OCI-LY7 (cell line): ENCODE results near the gene SEMA6D. TPM values are rescaled to one million over a fixed set of nuclear protein-coding genes. Genes with fewer than 3 reads are reported as not detected.

ENCODE experiments used
- BruUV-seq: library from RNA; stranded (reverse); fragments of 400-500 nt; replicated peaks from 2 replicates; lab custom pipeline; 2021; lab: Mats Ljungman, UMichigan
- CTCF ChIA-PET: fragments of 300-600 bp; sonication (Branson Sonifier 250); formaldehyde crosslinking; loops from one replicate; lab custom pipeline; 2022; ENCODE audit warnings: antibody characterized with exemption; ENCODE audit not compliant: unreplicated experiment; lab: Charles Lee
- POLR2A ChIA-PET: fragments of 300-600 bp; sonication (Branson Sonifier 250); formaldehyde crosslinking; loops from one replicate; lab custom pipeline; 2022; ENCODE audit warnings: antibody characterized with exemption; lab: Charles Lee
- DNase-seq: peaks from one replicate; pipeline ENCODE4 v3.0.0-alpha.2; 2015; ENCODE audit warnings: low spot score
- H2AFZ ChIP-seq: fragments of 200-600 bp; sonication (generic), shearing (Covaris generic); 2 replicates; pipeline ENCODE4 v1.6.1; 2014; ENCODE audit warnings: mild to moderate bottlenecking, antibody characterized with exemption, low read length, moderate library complexity
- H3K27ac ChIP-seq: fragments of 200-600 bp; sonication (generic); 2 replicates; pipeline ENCODE4 v1.5.1; 2014; ENCODE audit warnings: mixed run types, low read depth, mild to moderate bottlenecking, moderate library complexity, low read length, inconsistent platforms; ENCODE audit not compliant: poor library complexity, severe bottlenecking
- H3K36me3 ChIP-seq: fragments of 200-600 bp; sonication (generic); 2 replicates; pipeline ENCODE4 v1.6.1; 2014; ENCODE audit warnings: mild to moderate bottlenecking, antibody characterized with exemption, low read length, moderate library complexity, mixed read lengths; ENCODE audit not compliant: insufficient read depth
- H3K4me1 ChIP-seq: fragments of 200-600 bp; sonication (generic); 2 replicates; pipeline ENCODE4 v1.5.1; 2014; ENCODE audit warnings: mild to moderate bottlenecking, low read length; ENCODE audit not compliant: insufficient read depth, poor library complexity, severe bottlenecking
- H3K4me2 ChIP-seq: fragments of 200-600 bp; sonication (generic); 2 replicates; pipeline ENCODE4 v1.6.1; 2014; ENCODE audit warnings: mild to moderate bottlenecking, low read length
- H3K4me3 ChIP-seq: fragments of 200-600 bp; sonication (generic); 2 replicates; pipeline ENCODE4 v1.5.1; 2014; ENCODE audit warnings: mild to moderate bottlenecking, low read depth, low read length; ENCODE audit not compliant: poor library complexity, severe bottlenecking
- H3K79me2 ChIP-seq: fragments of 200-600 bp; sonication (generic); 2 replicates; pipeline ENCODE4 v1.6.1; 2016; ENCODE audit warnings: low read depth, mild to moderate bottlenecking, low read length, moderate library complexity, mixed read lengths; ENCODE audit not compliant: insufficient read depth
- H3K9me2 ChIP-seq: fragments of 200-600 bp; sonication (generic); 2 replicates; pipeline ENCODE4 v1.6.1; 2016; ENCODE audit warnings: mild to moderate bottlenecking, low read length, mixed read lengths; ENCODE audit not compliant: insufficient read depth
- H3K9me3 ChIP-seq: fragments of 200-600 bp; sonication (generic); 2 replicates; pipeline ENCODE4 v1.6.1; 2014; ENCODE audit warnings: mild to moderate bottlenecking, mixed run types, low read length, mixed read lengths
- H4K20me1 ChIP-seq: fragments of 200-600 bp; sonication (generic); 2 replicates; pipeline ENCODE4 v1.6.1; 2014; ENCODE audit warnings: mild to moderate bottlenecking, antibody characterized with exemption, low read length, moderate library complexity, mixed read lengths; ENCODE audit not compliant: insufficient read depth
- CTCF ChIP-seq: fragments of 200-600 bp; sonication (generic); conservative IDR thresholded peaks from 2 replicates; pipeline ENCODE4 v1.5.1; 2014; ENCODE audit warnings: mild to moderate bottlenecking, antibody characterized with exemption, low read length, moderate library complexity, mixed read lengths
- EZH2phosphoT487 ChIP-seq: fragments of 200-600 bp; sonication (generic); IDR thresholded peaks from 2 replicates; pipeline ENCODE4 v1.6.1; 2018; ENCODE audit warnings: low read depth, borderline replicate concordance, mild to moderate bottlenecking, mixed run types, antibody characterized with exemption, low read length, moderate library complexity, mixed read lengths
- intact Hi-C: fragments of 100-400 bp; cut with micrococcal nuclease; formaldehyde crosslinking; loops from one replicate; pipeline ENCODE4 v1.10.0; 2022; ENCODE audit not compliant: unreplicated experiment
- total RNA-seq, 2 experiments: library from RNA; depleted of rRNA in 1 of 2; stranded (reverse); fragments of >200 nt in 1 of 2; shearing (Covaris generic) in 1 of 2; gene quantifications; 2 replicates each; pipeline ENCODE4 v1.2.3, GENCODE V29; 2014 to 2022

The SEMA6D gene
- total RNA-seq, 2 experiments from 2014 or later = not detected

GRCh38 chr15:47820747-47821319 lies 103.5 kb downstream of the SEMA6D start:
- H3K4me2 ChIP-seq = no peak overlapping the region
- POLR2A ChIA-PET = interaction anchor here (0.6 to 1.1 kb wide), 3 partner anchors 14 to 334 kb away, joined by 3 read pairs; no protein-coding TSS in a partner anchor
- no peaks in the 10 kb centered on the region for H3K9me3 ChIP-seq
- no peaks in the 10 kb centered on the region for H3K4me1 ChIP-seq
- no peaks in the 10 kb centered on the region for H3K9me2 ChIP-seq
- no peak overlapping the region for H3K4me3 ChIP-seq
- H4K20me1 ChIP-seq = no peaks in the 10 kb centered on the region
- H3K36me3 ChIP-seq = no peaks in the 10 kb centered on the region
- no TSS peak for BruUV-seq
- no peak for DNase-seq
- no peak overlapping the region for H3K27ac ChIP-seq
- CTCF ChIA-PET = no interaction called here
- intact Hi-C loops = no loop called here
- no peak overlapping the region for H2AFZ ChIP-seq
- TF ChIP-seq CTCF (no peak), EZH2phosphoT487 (no peak)
- H3K79me2 ChIP-seq = no peaks in the 10 kb centered on the region

- no TSS peak for BruUV-seq
- H3K9me3 ChIP-seq = no peaks in the 10 kb centered on the region
- POLR2A ChIA-PET = interaction anchor here (1.6 kb wide), 2 partner anchors 9 to 12 kb away, joined by 4 to 10 read pairs; no protein-coding TSS in a partner anchor
Observed at GRCh38 chr15:47822048-47822447, 104.7 kb downstream of the SEMA6D start.

More at GRCh38 chr15:47822048-47822447, 104.7 kb downstream of the SEMA6D start:
- H3K36me3 ChIP-seq = no peaks in the 10 kb centered on the region
- intact Hi-C loops = no loop called here
- no peaks in the 10 kb centered on the region for H4K20me1 ChIP-seq
- H3K9me2 ChIP-seq = no peaks in the 10 kb centered on the region
- H3K79me2 ChIP-seq = no peaks in the 10 kb centered on the region
- H3K4me3 ChIP-seq = no peak overlapping the region
- no peaks in the 10 kb centered on the region for H3K4me1 ChIP-seq
- no peak for TF ChIP-seq CTCF
- no peak for DNase-seq
- H3K4me2 ChIP-seq = no peak overlapping the region
- CTCF ChIA-PET = no interaction called here
- H2AFZ ChIP-seq = no peak overlapping the region
- no peak overlapping the region for H3K27ac ChIP-seq
